Endothelial cell of umbilical vein (primary cell): ENCODE measurements around the gene CDH3. TPM values are rescaled to one million over a fixed set of nuclear protein-coding genes. Genes with fewer than 3 reads are reported as not detected.

Source experiments
- BruUV-seq: library from RNA; stranded (reverse); fragments of 400-500 nt; replicated peaks from 2 replicates; lab custom pipeline; 2021; lab: Mats Ljungman, UMichigan
- CTCF ChIA-PET: fragments of 300-600, 350-600 bp; sonication (Branson Sonifier 250); formaldehyde crosslinking; loops from one replicate; lab custom pipeline; 2021; ENCODE audit warnings: antibody characterized with exemption, inconsistent platforms; lab: Charles Lee
- POLR2A ChIA-PET: fragments of 300-600, 350-600 bp; sonication (Branson Sonifier 250); formaldehyde crosslinking; loops from one replicate; lab custom pipeline; 2021; ENCODE audit warnings: antibody characterized with exemption, inconsistent platforms; lab: Charles Lee
- DNase-seq: peaks from one replicate; pipeline ENCODE4 v3.0.0-alpha.2; 2011; ENCODE audit warnings: low read depth, low spot score
- FAIRE-seq: peaks from 2 replicates; lab custom pipeline; 2011; peaks lifted over from hg19 to GRCh38; lab: Jason Lieb, UNC
- H2AFZ ChIP-seq: 2 replicates; pipeline ENCODE4 v1.6.0; 2012; ENCODE audit warnings: low read depth, low read length, control low read depth, inconsistent platforms
- H3K27ac ChIP-seq: 2 replicates; pipeline ENCODE4 v1.5.1; 2011; ENCODE audit warnings: low read depth, mild to moderate bottlenecking, control low read depth, low read length, moderate library complexity; ENCODE audit not compliant: insufficient read depth
- H3K27me3 ChIP-seq, 2 experiments: 2 replicates each; pipeline versions ENCODE4 v1.6.0 to v1.6.1; 2011; ENCODE audit warnings: low read length in 2 of 2, mixed read lengths in 1 of 2; ENCODE audit not compliant: control insufficient read depth in 2 of 2, insufficient read depth in 2 of 2
- H3K36me3 ChIP-seq, 2 experiments: 2 replicates in 1 of 2; 3 replicates in 1 of 2; pipeline ENCODE4 v1.5.1; 2011; ENCODE audit warnings: low read length in 2 of 2, mild to moderate bottlenecking in 1 of 2, moderate library complexity in 1 of 2; ENCODE audit not compliant: control insufficient read depth in 2 of 2, insufficient read depth in 2 of 2; ENCODE audit errors: extremely low read depth in 1 of 2
- H3K4me1 ChIP-seq: 3 replicates; pipeline ENCODE4 v1.5.1; 2011; ENCODE audit warnings: mild to moderate bottlenecking, low read length; ENCODE audit not compliant: control insufficient read depth, insufficient read depth; ENCODE audit errors: extremely low read depth
- H3K4me2 ChIP-seq: 2 replicates; pipeline ENCODE4 v1.6.1; 2011; ENCODE audit warnings: low read length, control low read depth, mixed read lengths; ENCODE audit not compliant: insufficient read depth
- H3K4me3 ChIP-seq, 3 experiments: fragments of 200-600 bp in 1 of 3; sonication (generic), shearing (Covaris generic) in 1 of 3; replicated peaks in 1 of 3; 2 replicates each; pipeline ENCODE4 v1.5.1; 2011 to 2016; ENCODE audit warnings: control low read depth in 3 of 3, low read length in 3 of 3, mild to moderate bottlenecking in 2 of 3, inconsistent platforms in 1 of 3, low read depth in 1 of 3, moderate library complexity in 1 of 3; ENCODE audit not compliant: insufficient read depth in 1 of 3
- H3K79me2 ChIP-seq: 2 replicates; pipeline ENCODE4 v1.6.0; 2012; ENCODE audit warnings: low read length, inconsistent platforms; ENCODE audit not compliant: control insufficient read depth, insufficient read depth
- H3K9ac ChIP-seq: replicated peaks from 2 replicates; pipeline ENCODE3; 2011; ENCODE audit warnings: low read length, control low read depth; ENCODE audit not compliant: insufficient read depth; ENCODE audit errors: extremely low read depth
- H3K9me1 ChIP-seq: replicated peaks from 3 replicates; pipeline ENCODE4 v1.6.0; 2011; ENCODE audit warnings: mild to moderate bottlenecking, low read length; ENCODE audit not compliant: control insufficient read depth, insufficient read depth; ENCODE audit errors: extremely low read depth
- H3K9me3 ChIP-seq: replicated peaks from 2 replicates; pipeline ENCODE4 v1.5.1; 2012; ENCODE audit warnings: low read length, inconsistent platforms; ENCODE audit not compliant: control insufficient read depth, insufficient read depth
- H4K20me1 ChIP-seq: replicated peaks from 2 replicates; pipeline ENCODE3; 2011; ENCODE audit warnings: mild to moderate bottlenecking, low read length; ENCODE audit not compliant: control insufficient read depth, insufficient read depth; ENCODE audit errors: extremely low read depth
- CTCF ChIP-seq, 2 donors: IDR thresholded peaks; 1 replicate in 1 of 2; 2 replicates in 1 of 2; pipeline ENCODE4 v1.5.1; 2011; ENCODE audit warnings: low read length in 2 of 2, mild to moderate bottlenecking in 2 of 2, moderate library complexity in 2 of 2, control low read depth in 1 of 2, inconsistent platforms in 1 of 2, low read depth in 1 of 2; ENCODE audit not compliant: insufficient read depth in 1 of 2; ENCODE audit errors: extremely low read depth in 1 of 2
- EZH2 ChIP-seq: IDR thresholded peaks from 2 replicates; pipeline ENCODE4 v1.6.1; 2012; ENCODE audit warnings: borderline replicate concordance, low read depth, mild to moderate bottlenecking, moderate library complexity, low read length, inconsistent platforms; ENCODE audit not compliant: severe bottlenecking
- FOS ChIP-seq: IDR thresholded peaks from 2 replicates; pipeline ENCODE4 v1.6.1; 2011; ENCODE audit warnings: mild to moderate bottlenecking, low read length, moderate library complexity, borderline replicate concordance; ENCODE audit not compliant: insufficient read depth
- GATA2 ChIP-seq: IDR thresholded peaks from 2 replicates; pipeline ENCODE4 v1.7.0; 2011; ENCODE audit warnings: low read depth, mild to moderate bottlenecking, moderate library complexity, mixed read lengths, low read length; ENCODE audit not compliant: insufficient read length, insufficient read depth
- JUN ChIP-seq: IDR thresholded peaks from 2 replicates; pipeline ENCODE4 v1.6.1; 2011; ENCODE audit warnings: borderline replicate concordance, low read depth; ENCODE audit not compliant: insufficient read length, insufficient read depth
- MAX ChIP-seq: IDR thresholded peaks from 2 replicates; pipeline ENCODE4 v1.6.1; 2011; ENCODE audit not compliant: insufficient read depth, insufficient read length
- MYC ChIP-seq: IDR thresholded peaks from one replicate; pipeline ENCODE4 v1.6.1; 2011; ENCODE audit warnings: mild to moderate bottlenecking, low read depth, low read length
- POLR2A ChIP-seq: IDR thresholded peaks from 2 replicates; pipeline ENCODE4 v1.6.1; 2012; ENCODE audit warnings: low read depth, mild to moderate bottlenecking, control low read depth, low read length
- POLR2AphosphoS5 ChIP-seq: IDR thresholded peaks from 2 replicates; pipeline ENCODE4 v1.6.1; 2012; ENCODE audit warnings: low read depth, mild to moderate bottlenecking, control low read depth, low read length, moderate library complexity; ENCODE audit not compliant: insufficient read depth
- dilution Hi-C: fragments of 300-500 bp; cut with MboI; formaldehyde crosslinking; loops from one replicate; pipeline ENCODE4 v1.15.0; 2019; ENCODE audit warnings: low sequenced_read_pairs; ENCODE audit not compliant: extremely low pct_ligation_motif_present
- intact Hi-C: fragments of 100-400 bp; cut with micrococcal nuclease; formaldehyde crosslinking; loops from one replicate; pipeline ENCODE4 v1.10.0; 2022
- polyA plus RNA-seq, 4 experiments: library from polyadenylated mRNA; depleted of rRNA in 3 of 4; stranded (reverse) in 3 of 4; unstranded in 1 of 4; fragments of >200 nt; gene quantifications; 2 replicates each; pipeline versions ENCODE4 v1.2.1 to v1.2.3, GENCODE V29; 2011 to 2012; ENCODE audit warnings: missing spikeins in 1 of 4
- total RNA-seq: library from RNA; stranded (reverse); gene quantifications from 2 replicates; pipeline ENCODE4 v1.2.3, GENCODE V29; 2021

CDH3 gene
- total and polyA plus RNA-seq, 2 donors (not counting 3 experiments of a cell fraction or from before 2014, with no cell fraction given): 0.03 TPM; not detected in 1

GRCh38 chr16:68700120-68700519 lies 55.0 kb downstream of the CDH3 start:
- dilution Hi-C loops: no loop called here
- peak; percentile 47 for DNase-seq

More at GRCh38 chr16:68700120-68700519, 55.0 kb downstream of the CDH3 start:
- CTCF ChIA-PET: interaction anchor here (1.1 to 1.3 kb wide), 4 partner anchors 10 to 411 kb away, joined by 3 to 4 read pairs (median 3); no protein-coding TSS in a partner anchor
- H3K27ac ChIP-seq: no peak overlapping the region
- H3K9ac ChIP-seq: no peak overlapping the region
- H4K20me1 ChIP-seq: no peaks in the 10 kb centered on the region
- BruUV-seq: no TSS peak
- POLR2A ChIA-PET: no interaction called here
- H3K79me2 ChIP-seq: no peaks in the 10 kb centered on the region
- H3K27me3 ChIP-seq: no peaks in the 10 kb centered on the region
- no peak for FAIRE-seq
- TF ChIP-seq GATA2 (no peak), POLR2A (no peak), CTCF (IDR thresholded peaks at IDR 0.05; ENCODE audit: extremely low read depth in 1 of 2, insufficient read depth in 1 of 2, low read depth in 1 of 2, low read length in 2 of 2) (no peak), POLR2AphosphoS5 (no peak), MYC (no peak), FOS (no peak), JUN (no peak), MAX (no peak), EZH2 (no peak)
- no peaks in the 10 kb centered on the region for H3K9me1 ChIP-seq
- no peak overlapping the region for H3K4me3 ChIP-seq
- intact Hi-C loops: loop anchor here (5.0 kb wide), 1 partner anchor 173 kb away; no protein-coding TSS in a partner anchor
- H3K4me1 ChIP-seq: peaks cover 3% of the 10 kb centered on the region
- no peak overlapping the region for H3K4me2 ChIP-seq
- H3K36me3 ChIP-seq: no peaks in the 10 kb centered on the region
- no peaks in the 10 kb centered on the region for H3K9me3 ChIP-seq
- no peak overlapping the region for H2AFZ ChIP-seq
